SHP77 treated with DMSO at 0.1 percent for 48 hours (cell line): ENCODE data around the gene USPL1.
"Not testable (repeated sequence)": the region's sequence is repeated elsewhere in the genome, so short reads cannot be mapped to it uniquely, and the experiment has no call there.

Source experiments
- DNase-seq: peaks from one replicate; lab custom pipeline; 2025; lab: John Stamatoyannopoulos, UW

Gene USPL1

GRCh38 chr13:30616927-30617314, 799 bp upstream of the USPL1 start:
- DNase-seq: peak; percentile 85

- DNase-seq: no peak
Measured at GRCh38 chr13:30618186-30618929, 638 bp downstream of the USPL1 start.

GRCh38 chr13:30618930-30619279, 1.2 kb downstream of the USPL1 start:
- no peak for DNase-seq

- DNase-seq: no peak
Measured at GRCh38 chr13:30619731-30620130, 2.0 kb downstream of the USPL1 start.

GRCh38 chr13:30620941-30621340, 3.2 kb downstream of the USPL1 start:
- DNase-seq: no peak

DNA sequence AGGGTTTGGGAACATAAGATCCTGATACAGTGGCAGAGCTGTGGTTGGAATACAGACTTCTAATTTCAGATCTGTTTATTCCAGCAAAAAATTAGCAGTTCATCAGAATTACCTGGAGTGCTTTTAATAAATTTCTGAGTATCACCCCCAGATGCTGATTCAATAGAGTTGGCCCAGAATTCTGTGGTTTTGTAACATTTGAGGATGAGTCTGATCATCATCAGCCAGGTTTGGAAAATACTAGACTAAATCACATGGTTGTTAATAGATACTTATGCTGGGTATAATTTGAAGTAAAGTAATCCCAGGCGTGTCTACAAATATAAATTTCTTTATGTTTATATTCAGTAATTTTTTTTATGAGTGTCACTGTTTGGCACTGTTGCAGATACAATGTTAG, 4.8 kb downstream of the USPL1 start:
- no peak for DNase-seq

DNA sequence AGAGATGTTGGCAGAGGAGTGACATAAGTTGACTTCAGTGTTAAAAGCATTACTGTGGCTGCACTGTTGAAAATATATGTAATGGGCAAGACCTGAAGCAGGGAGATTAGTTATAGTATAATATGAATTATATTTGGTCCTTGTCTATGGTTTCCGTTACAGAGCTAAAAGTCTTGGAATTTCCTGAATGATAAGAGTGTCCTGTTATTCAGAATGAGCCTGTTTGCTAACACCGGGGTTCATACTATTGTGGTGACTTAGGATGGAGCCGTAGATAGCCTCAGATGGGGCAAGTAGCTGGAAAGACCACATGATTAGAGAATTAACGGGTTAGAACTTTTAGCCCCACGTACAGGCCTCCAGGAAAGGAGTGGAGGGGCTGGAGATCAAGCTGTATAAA, 5.7 kb downstream of the USPL1 start:
- no peak for DNase-seq

GRCh38 chr13:30624630-30625029, 6.9 kb downstream of the USPL1 start:
- DNase-seq: no peak

GRCh38 chr13:30629527-30629926, 11.8 kb downstream of the USPL1 start:
- no peak for DNase-seq

DNA sequence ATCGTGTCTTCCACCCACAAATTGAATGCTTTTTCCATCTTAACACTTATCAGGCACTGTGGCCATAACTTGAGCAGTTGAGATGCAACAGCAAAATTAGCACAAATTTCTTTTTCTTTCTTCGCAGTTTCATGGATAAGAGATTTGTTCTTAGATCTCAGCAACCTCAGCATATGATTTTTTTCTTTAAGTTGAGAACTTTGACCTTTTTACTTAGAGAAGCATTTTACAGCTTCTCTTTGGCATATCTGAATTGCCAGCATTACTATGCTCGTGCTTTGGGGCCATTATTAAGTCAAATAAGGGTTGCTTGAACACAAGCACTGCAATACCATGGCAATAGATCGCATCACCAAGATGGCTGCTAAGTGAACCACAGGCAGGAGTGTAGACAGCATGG, 16.1 kb downstream of the USPL1 start:
- no peak for DNase-seq

- DNase-seq: no peak
Measured at GRCh38 chr13:30634838-30635237, 17.1 kb downstream of the USPL1 start.

- no peak for DNase-seq
Measured at GRCh38 chr13:30638301-30638700, 20.6 kb downstream of the USPL1 start.

DNA sequence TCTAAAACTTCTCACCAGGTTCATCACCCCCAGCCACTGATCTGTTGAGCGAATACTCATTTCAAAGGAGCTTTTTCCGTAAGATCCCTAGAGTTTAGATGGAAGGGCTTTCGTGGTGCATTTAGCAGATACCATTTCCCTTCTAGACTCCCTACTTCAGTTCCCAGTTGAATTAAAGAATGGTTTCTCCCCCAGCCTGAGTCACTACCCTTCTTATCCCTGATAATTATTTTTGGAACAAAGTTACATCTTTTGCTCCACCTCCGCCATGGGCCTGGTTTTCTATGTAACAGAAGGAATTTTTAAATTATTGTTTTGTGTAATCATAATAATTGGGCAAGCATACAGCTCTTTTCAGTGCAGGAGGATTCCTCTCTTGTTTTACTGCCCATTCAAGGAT, 22.0 kb downstream of the USPL1 start:
- no peak for DNase-seq

- DNase-seq: not testable (repeated sequence)
Measured at GRCh38 chr13:30641173-30641572, 23.5 kb downstream of the USPL1 start.

GRCh38 chr13:30645629-30646028, 27.9 kb downstream of the USPL1 start:
- DNase-seq: no peak

DNA sequence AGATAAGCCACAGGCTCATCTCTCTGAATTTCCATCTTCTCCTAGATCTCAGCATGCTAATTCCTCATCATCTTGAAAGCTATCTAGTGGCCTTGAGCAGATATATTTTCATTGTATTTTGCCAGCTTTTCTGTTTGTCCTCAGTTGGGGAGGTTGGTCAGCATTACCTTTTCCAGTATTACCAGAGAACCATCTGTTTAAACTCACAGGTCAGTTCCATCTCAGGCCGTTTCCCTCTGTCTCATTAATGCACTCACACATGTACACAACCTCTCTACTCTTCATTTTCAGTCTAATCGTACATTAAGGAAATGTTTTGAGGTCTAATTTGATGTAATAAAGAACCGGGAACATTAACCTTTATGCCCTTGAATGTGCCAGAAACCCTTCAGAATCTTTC, 29.7 kb downstream of the USPL1 start:
- DNase-seq: no peak

DNA sequence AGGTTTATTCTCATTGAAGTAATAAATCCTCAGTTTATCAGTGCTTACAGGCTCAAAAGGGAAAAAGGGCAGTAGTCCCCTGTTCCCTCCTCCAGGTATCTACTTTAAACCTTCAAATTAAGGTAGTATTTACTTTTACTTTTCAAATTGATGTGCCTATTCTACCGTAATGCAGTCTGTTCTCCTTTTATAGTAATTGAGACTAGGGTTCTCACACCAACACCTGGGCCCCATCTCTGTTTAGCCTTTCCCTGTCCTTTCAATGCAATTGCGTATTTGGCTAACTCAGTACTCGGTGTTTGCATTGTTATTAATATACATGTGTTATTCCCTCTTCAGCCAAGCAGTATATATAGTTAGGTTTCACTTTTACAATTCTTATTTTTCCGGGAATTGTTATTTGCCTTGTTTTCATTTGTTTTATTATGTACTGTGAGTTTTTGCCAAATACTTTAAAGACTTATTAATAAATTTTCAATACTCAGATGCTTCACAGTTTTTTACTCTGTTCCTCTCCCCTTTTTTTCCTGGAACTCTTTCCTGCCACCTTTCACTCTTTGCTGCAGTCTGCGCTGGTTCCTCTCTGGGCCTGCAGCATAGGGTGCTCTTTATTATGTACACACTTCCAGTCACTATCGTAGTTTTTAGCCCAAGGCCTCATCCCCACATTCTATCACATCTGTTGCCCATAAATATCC, 30.3 kb downstream of the USPL1 start:
- no peak for DNase-seq

DNA sequence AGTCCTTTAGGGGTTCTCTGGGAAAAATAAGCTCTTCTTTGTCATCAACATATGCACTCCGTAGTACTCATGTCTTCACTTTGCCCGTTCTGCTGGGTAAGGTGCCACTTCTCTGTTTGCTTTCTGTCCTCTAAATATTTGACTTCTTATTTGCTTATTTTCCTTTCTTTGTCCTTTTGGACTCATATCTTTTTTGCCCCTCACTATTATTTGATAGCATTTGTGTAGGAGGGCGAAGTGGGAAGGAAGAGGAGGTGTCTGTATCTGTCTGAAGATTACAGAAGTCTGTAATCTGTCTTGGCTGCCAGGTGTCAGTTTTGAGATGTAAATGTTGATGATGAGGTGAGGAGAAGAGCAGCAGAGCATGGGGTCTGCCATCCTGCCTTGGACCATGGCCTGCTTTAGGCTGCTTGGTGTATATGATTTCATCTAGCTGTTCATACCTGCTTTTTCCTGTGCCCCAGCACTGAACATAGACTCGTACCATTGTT, 30.8 kb downstream of the USPL1 start:
- no peak for DNase-seq

- not testable (repeated sequence) for DNase-seq
Measured at GRCh38 chr13:30651648-30652047, 33.9 kb downstream of the USPL1 start.

GRCh38 chr13:30652746-30653386, 35.1 kb downstream of the USPL1 start:
- DNase-seq: no peak

DNA sequence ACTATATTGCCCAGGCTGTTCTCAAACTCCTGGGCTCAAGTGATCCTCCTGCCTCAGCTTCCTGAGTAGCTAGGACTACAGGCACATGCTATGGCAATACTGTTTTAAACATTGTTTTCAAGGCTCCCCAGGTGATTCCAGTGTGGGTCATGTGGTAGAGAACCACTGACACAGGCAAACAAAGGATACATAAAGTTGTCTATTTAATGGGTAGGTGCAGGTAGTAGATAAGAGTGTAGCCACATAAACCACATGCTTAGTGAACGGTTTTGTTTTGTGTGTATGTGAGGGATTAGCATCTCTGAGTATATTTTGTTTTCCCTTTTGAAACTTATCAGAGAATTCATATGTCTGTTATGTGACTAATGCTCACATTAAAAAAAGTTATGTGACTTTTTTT, 36.7 kb downstream of the USPL1 start:
- no peak for DNase-seq

- no peak for DNase-seq
Measured at GRCh38 chr13:30656178-30656577, 38.5 kb downstream of the USPL1 start.

- DNase-seq: no peak
Measured at GRCh38 chr13:30659980-30660379, 42.3 kb downstream of the USPL1 start.
